ENCODE data around the gene PPP2R3A.

Gene PPP2R3A

GRCh38 chr3:135987661-135988060 is 22.1 kb downstream of the PPP2R3A start:
- TF ChIP-seq GATA2 (IDR thresholded peaks at IDR 0.05; ENCODE audit: low read depth, low read length) (no peak), GATA3 (IDR thresholded peaks at IDR 0.05; ENCODE audit: low read depth, low read length) (no peak)

- TF ChIP-seq GATA2 (IDR thresholded peaks at IDR 0.05; ENCODE audit: low read depth, low read length) (no peak), GATA3 (IDR thresholded peaks at IDR 0.05; ENCODE audit: low read depth, low read length) (no peak)
These were observed 23.7 kb downstream of the PPP2R3A start for GRCh38 chr3:135989242-135989641.

DNA sequence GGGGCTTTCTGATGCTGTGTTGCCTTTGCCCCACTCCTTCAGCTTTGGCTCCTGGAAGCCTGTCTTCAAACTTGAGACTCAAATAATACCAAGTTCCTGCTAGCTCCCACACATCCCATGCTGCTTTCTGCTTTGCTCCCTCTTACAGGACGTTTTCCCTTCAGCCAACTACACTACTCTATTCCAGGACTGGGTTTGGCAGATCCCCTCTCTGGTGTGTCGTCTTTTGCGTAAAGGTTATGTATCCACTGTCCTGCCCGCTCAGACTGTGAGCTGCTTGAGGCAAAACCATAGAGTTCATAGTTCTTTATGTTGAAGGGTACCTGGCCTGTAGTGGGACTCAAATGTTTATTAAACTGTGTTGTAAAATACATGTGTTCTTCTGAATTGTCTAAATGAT is 25.4 kb downstream of the PPP2R3A start:
- TF ChIP-seq GATA2 (IDR thresholded peaks at IDR 0.05; ENCODE audit: low read depth, low read length), result no peak
- TF ChIP-seq GATA3 (IDR thresholded peaks at IDR 0.05; ENCODE audit: low read depth, low read length), result no peak

- TF ChIP-seq GATA2 (IDR thresholded peaks at IDR 0.05; ENCODE audit: low read depth, low read length) (no peak), GATA3 (IDR thresholded peaks at IDR 0.05; ENCODE audit: low read depth, low read length) (no peak)
These were observed 26.1 kb downstream of the PPP2R3A start for GRCh38 chr3:135991621-135992020.

DNA sequence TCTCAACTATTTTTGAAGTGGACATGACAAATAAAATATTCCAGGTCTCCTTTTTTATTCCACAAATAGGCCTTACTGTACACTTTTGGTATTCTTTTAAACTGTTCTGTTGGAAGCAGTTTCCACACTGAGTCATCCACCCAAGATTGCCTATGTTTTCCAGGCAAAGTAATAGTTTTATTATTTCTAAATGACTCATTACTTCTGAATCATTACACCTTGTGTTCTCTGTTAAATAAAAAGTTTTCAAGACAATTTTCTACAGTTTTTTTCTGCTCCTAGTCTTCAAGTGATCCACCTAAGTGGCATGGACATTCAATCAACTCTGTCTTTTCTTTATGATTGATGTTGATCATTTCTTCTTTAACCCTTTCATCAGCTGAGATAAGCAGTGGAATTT is 26.5 kb downstream of the PPP2R3A start:
- TF ChIP-seq GATA2 (IDR thresholded peaks at IDR 0.05; ENCODE audit: low read depth, low read length) (no peak), GATA3 (IDR thresholded peaks at IDR 0.05; ENCODE audit: low read depth, low read length) (no peak)

GRCh38 chr3:135994708-135995337 is 29.3 kb downstream of the PPP2R3A start:
- TF ChIP-seq GATA3 (IDR thresholded peaks at IDR 0.05; ENCODE audit: low read depth, low read length) (peak; percentile 20; the same call in 1 of the 2 replicates), GATA2 (IDR thresholded peaks at IDR 0.05; ENCODE audit: low read depth, low read length) (no peak; the same call in 1 of the 2 replicates)

- TF ChIP-seq GATA2 (IDR thresholded peaks at IDR 0.05; ENCODE audit: low read depth, low read length), result no peak
- no peak for TF ChIP-seq GATA3 (IDR thresholded peaks at IDR 0.05; ENCODE audit: low read depth, low read length)
These were observed 30.2 kb downstream of the PPP2R3A start for GRCh38 chr3:135995766-135996165.

GRCh38 chr3:135997554-135998320 is 32.2 kb downstream of the PPP2R3A start:
- TF ChIP-seq GATA3 (IDR thresholded peaks at IDR 0.05; ENCODE audit: low read depth, low read length), result no peak
- TF ChIP-seq GATA2 (IDR thresholded peaks at IDR 0.05; ENCODE audit: low read depth, low read length), result no peak

DNA sequence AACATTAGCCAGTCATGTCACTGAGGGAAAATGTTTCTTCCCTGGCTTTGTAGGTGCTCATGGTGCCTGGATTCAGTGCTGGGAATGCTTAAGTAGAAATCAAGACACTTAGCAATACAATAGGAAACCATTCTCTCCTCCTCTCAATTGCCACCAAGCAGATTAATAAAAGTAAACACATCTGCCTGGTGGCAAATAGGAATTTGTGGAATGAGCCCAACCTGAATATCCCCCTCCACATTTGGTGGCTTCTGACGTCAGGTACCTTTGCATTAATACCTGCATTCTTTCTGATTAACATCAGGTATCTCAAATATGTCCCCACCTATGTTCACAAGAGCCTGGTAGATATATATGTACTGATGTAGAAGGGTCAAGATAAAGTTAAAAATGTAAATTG is 42.7 kb downstream of the PPP2R3A start:
- TF ChIP-seq GATA2 (IDR thresholded peaks at IDR 0.05; ENCODE audit: low read depth, low read length), result no peak
- TF ChIP-seq GATA3 (IDR thresholded peaks at IDR 0.05; ENCODE audit: low read depth, low read length), result no peak

DNA sequence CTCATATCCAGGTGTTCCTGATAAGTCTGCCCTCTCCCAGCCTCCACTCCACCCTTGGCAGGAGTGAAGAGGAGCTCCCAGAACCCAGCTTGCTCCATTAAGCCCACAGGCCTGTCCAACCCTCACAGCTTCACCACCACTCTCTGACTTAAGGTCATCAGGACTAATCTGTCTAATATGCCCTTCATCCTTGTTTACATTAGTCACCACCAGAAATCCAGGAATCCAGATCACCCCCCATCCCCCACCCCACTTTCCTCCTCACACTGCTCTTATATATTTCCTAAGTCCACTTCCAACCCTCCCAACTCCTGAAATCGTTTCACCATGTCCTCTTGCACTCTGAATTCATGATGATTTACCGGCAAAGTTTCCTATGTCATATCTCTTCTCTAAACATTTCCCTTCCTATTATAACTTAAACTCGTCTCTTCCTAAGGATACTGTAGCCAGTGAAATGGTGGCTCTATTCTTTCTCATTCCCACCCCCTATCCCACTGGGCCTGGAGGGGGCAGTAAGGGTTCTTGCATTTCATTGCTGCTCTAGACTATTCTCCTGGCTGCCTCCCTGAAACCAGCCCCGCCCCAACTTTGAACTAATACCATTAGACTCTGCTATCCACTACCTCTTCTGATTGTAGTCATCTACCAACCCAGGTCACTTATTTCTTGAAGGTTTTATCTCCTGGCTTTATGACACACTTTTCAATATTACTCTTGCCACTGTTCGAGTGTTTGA is 43.4 kb downstream of the PPP2R3A start:
- TF ChIP-seq GATA2 (IDR thresholded peaks at IDR 0.05; ENCODE audit: low read depth, low read length), result no peak
- no peak for TF ChIP-seq GATA3 (IDR thresholded peaks at IDR 0.05; ENCODE audit: low read depth, low read length)

DNA sequence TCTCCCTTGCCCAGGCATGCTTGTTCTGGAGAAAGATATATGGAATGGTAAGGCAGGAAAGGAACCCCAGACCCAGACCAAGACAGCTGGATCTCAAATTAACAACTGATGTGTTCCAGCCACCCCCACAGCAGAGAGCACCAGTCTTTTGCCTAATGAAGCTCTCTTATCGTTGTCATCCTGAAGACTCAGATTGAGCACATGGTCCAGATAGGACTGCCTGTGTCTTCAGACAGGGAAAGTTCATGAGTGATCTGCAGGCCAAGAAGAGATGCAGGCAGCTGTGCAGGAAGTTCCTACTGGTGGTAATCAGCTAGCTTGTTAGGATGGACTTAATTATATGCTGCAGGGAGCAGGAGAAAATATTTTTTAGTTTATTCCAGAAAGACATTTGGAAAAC is 53.3 kb downstream of the PPP2R3A start:
- TF ChIP-seq GATA3 (IDR thresholded peaks at IDR 0.05; ENCODE audit: low read depth, low read length) (no peak), GATA2 (IDR thresholded peaks at IDR 0.05; ENCODE audit: low read depth, low read length) (no peak)

DNA sequence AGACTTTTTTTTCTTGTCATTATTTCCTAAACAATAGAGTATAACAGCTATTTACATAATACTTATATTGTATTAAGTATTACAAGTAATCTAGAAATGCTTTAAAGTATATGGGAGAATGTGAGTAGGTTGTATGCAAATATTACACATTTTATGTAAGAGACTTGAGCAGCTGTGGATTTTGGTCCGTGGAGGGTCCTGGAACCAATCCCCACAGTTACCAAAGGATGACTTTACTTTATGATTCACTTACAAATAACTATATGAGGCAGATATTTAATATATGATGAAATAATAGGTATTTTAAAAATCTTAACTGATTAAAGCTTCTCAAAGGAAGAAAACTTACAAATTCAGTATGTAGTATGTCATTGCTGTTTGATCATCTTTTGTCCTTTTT is 56.3 kb downstream of the PPP2R3A start:
- TF ChIP-seq GATA3 (IDR thresholded peaks at IDR 0.05; ENCODE audit: low read depth, low read length) (no peak), GATA2 (IDR thresholded peaks at IDR 0.05; ENCODE audit: low read depth, low read length) (no peak)

- no peak for TF ChIP-seq GATA3 (IDR thresholded peaks at IDR 0.05; ENCODE audit: low read depth, low read length)
- TF ChIP-seq GATA2 (IDR thresholded peaks at IDR 0.05; ENCODE audit: low read depth, low read length), result no peak
These were observed 57.2 kb downstream of the PPP2R3A start for GRCh38 chr3:136022529-136023263.
